Measurements from ENCODE around the gene SEC14L5.
A peak's percentile ranks its signal among the peaks of the same experiment; 100 is the strongest.

SEC14L5 gene

GRCh38 chr16:4942481-4942880, 15.6 kb upstream of the SEC14L5 start:
- no peak overlapping the region for H3K4me3 ChIP-seq (ENCODE audit: control insufficient read depth, low read depth, low read length)
- no peak for TF ChIP-seq CTCF (IDR thresholded peaks at IDR 0.05; ENCODE audit: control insufficient read depth, insufficient read depth, low read depth, low read length, missing control alignments)
- DNase-seq (ENCODE audit: low read depth) = no peak

- DNase-seq (ENCODE audit: low read depth) = peak; percentile 86
- H3K4me3 ChIP-seq (ENCODE audit: control insufficient read depth, low read depth, low read length) = no peak overlapping the region
- TF ChIP-seq CTCF (IDR thresholded peaks at IDR 0.05; ENCODE audit: control insufficient read depth, insufficient read depth, low read depth, low read length, missing control alignments) = no peak
Measured at GRCh38 chr16:4944333-4945281, 13.5 kb upstream of the SEC14L5 start.

- H3K4me3 ChIP-seq (ENCODE audit: control insufficient read depth, low read depth, low read length) = no peak overlapping the region
- DNase-seq (ENCODE audit: low read depth) = no peak
- no peak for TF ChIP-seq CTCF (IDR thresholded peaks at IDR 0.05; ENCODE audit: control insufficient read depth, insufficient read depth, low read depth, low read length, missing control alignments)
Measured at GRCh38 chr16:4945560-4946502, 12.3 kb upstream of the SEC14L5 start.

GRCh38 chr16:4946917-4947316, 11.2 kb upstream of the SEC14L5 start:
- DNase-seq (ENCODE audit: low read depth) = no peak
- H3K4me3 ChIP-seq (ENCODE audit: control insufficient read depth, low read depth, low read length) = no peak overlapping the region
- TF ChIP-seq CTCF (IDR thresholded peaks at IDR 0.05; ENCODE audit: control insufficient read depth, insufficient read depth, low read depth, low read length, missing control alignments) = no peak

GRCh38 chr16:4947722-4948503, 10.2 kb upstream of the SEC14L5 start:
- DNase-seq (ENCODE audit: low read depth) = no peak
- no peak overlapping the region for H3K4me3 ChIP-seq (ENCODE audit: control insufficient read depth, low read depth, low read length)
- no peak for TF ChIP-seq CTCF (IDR thresholded peaks at IDR 0.05; ENCODE audit: control insufficient read depth, insufficient read depth, low read depth, low read length, missing control alignments)

Measured in AG09309 (cell line).